Endodermal cell (in vitro differentiated cells): ENCODE data around the gene ST7. TPM values are rescaled to one million over a fixed set of nuclear protein-coding genes. Genes with fewer than 3 reads are reported as not detected.

Source experiments
- DNase-seq: peaks from one replicate; pipeline ENCODE4 v3.0.0-alpha.2; 2017
- H3K27ac ChIP-seq: 2 replicates; pipeline ENCODE4 v1.5.1; 2013; ENCODE audit warnings: mild to moderate bottlenecking, low read depth, low read length, moderate library complexity
- H3K27me3 ChIP-seq: 2 replicates; pipeline ENCODE4 v1.6.1; 2013; ENCODE audit warnings: mild to moderate bottlenecking, low read length, moderate library complexity; ENCODE audit not compliant: insufficient read depth, control insufficient read depth, poor library complexity, severe bottlenecking
- H3K36me3 ChIP-seq: 2 replicates; pipeline ENCODE4 v1.7.0; 2013; ENCODE audit warnings: mild to moderate bottlenecking, low read length, moderate library complexity; ENCODE audit not compliant: control insufficient read depth, insufficient read depth
- H3K4me1 ChIP-seq: one replicate; pipeline ENCODE4 v1.7.0; 2013; ENCODE audit warnings: low read length; ENCODE audit not compliant: control insufficient read depth, insufficient read depth
- H3K4me3 ChIP-seq: 2 replicates; pipeline ENCODE4 v1.5.1; 2013; ENCODE audit warnings: mild to moderate bottlenecking, low read length, moderate library complexity
- H3K9ac ChIP-seq: 2 replicates; pipeline ENCODE4 v1.6.1; 2013; ENCODE audit warnings: mild to moderate bottlenecking, low read length, moderate library complexity; ENCODE audit not compliant: poor library complexity, severe bottlenecking; ENCODE audit errors: extremely low read depth
- H3K9me3 ChIP-seq: 2 replicates; pipeline ENCODE4 v1.6.1; 2013; ENCODE audit warnings: mild to moderate bottlenecking, low read length, moderate library complexity; ENCODE audit not compliant: control insufficient read depth
- H3K27ac Mint-ChIP-seq: 2 replicates; pipeline ENCODE4 v1.8.0; 2020; ENCODE audit warnings: mixed read lengths
- H3K27me3 Mint-ChIP-seq: 2 replicates; pipeline ENCODE4 v1.8.0; 2021; ENCODE audit warnings: mild to moderate bottlenecking, mixed read lengths; ENCODE audit not compliant: insufficient read depth
- H3K36me3 Mint-ChIP-seq: 2 replicates; pipeline ENCODE4 v1.8.0; 2020; ENCODE audit warnings: low read depth, mixed read lengths
- H3K4me1 Mint-ChIP-seq: 2 replicates; pipeline ENCODE4 v1.8.0; 2020; ENCODE audit warnings: mixed read lengths
- H3K4me3 Mint-ChIP-seq: 2 replicates; pipeline ENCODE4 v1.8.0; 2020; ENCODE audit warnings: mild to moderate bottlenecking, moderate library complexity, mixed read lengths
- H3K9me3 Mint-ChIP-seq: 2 replicates; pipeline ENCODE4 v1.8.0; 2020; ENCODE audit warnings: mild to moderate bottlenecking, mixed read lengths
- WGBS, 2 experiments: methylation state at CpG; one replicate each; pipeline versions ENCODE4 v1.1.5 to v1.1.7; 2013; ENCODE audit warnings: missing lambda C conversion rate in 2 of 2, mixed read lengths in 1 of 2; ENCODE audit not compliant: insufficient coverage in 1 of 2, insufficient read length in 1 of 2; 5-methylcytosine and 5-hydroxymethylcytosine counted together
- total RNA-seq, 2 donors: library from RNA; stranded (reverse); fragmentation: NEBNext Ultra II Directional in 1 of 2; extraction: Animal tissue kit (Norgen Biotek cat#: 25700) in 1 of 2; gene quantifications; 2 replicates in 1 of 2; 3 replicates in 1 of 2; pipeline ENCODE4 v1.2.1, GENCODE V29; 2021
- TF ChIP-seq, protein P1 (sequence below): fragments of 200-600 bp; sonication (generic); conservative IDR thresholded peaks from 2 replicates; pipeline ENCODE4 v1.5.0; 2021; ENCODE audit warnings: antibody characterized with exemption, mild to moderate bottlenecking

Gene ST7
- total RNA-seq, 2 donors from 2014 or later, result 6.4 to 8.9 TPM

DNA sequence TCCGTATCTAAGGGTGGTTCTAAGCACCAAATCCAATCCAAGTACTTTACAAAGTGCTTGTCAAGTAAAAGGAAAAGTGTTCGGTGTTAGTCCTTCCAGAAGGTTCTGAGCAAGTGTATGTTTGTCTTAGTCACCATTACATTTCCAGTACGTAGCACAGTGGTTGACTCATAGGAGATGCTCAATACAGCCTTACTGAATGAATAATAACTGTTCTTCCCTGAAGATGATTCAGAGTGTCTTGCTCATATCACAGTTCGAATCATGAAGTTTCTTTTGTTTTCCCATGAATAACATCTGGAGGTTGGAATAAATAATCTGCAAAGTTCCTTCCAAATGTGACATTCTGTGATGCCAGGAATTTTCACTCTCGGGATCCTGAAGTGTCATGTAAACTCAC lies 316.1 kb downstream of the ST7 start:
- H3K9me3 Mint-ChIP-seq, result no peaks in the 10 kb centered on the region
- no peak overlapping the region for H3K9ac ChIP-seq
- no peak overlapping the region for H3K27ac Mint-ChIP-seq
- H3K4me1 ChIP-seq, result no peaks in the 10 kb centered on the region
- no peak overlapping the region for H3K4me3 ChIP-seq
- H3K4me3 Mint-ChIP-seq, result no peak overlapping the region
- H3K27me3 Mint-ChIP-seq, result no peaks in the 10 kb centered on the region
- TF ChIP-seq, protein P1, sequence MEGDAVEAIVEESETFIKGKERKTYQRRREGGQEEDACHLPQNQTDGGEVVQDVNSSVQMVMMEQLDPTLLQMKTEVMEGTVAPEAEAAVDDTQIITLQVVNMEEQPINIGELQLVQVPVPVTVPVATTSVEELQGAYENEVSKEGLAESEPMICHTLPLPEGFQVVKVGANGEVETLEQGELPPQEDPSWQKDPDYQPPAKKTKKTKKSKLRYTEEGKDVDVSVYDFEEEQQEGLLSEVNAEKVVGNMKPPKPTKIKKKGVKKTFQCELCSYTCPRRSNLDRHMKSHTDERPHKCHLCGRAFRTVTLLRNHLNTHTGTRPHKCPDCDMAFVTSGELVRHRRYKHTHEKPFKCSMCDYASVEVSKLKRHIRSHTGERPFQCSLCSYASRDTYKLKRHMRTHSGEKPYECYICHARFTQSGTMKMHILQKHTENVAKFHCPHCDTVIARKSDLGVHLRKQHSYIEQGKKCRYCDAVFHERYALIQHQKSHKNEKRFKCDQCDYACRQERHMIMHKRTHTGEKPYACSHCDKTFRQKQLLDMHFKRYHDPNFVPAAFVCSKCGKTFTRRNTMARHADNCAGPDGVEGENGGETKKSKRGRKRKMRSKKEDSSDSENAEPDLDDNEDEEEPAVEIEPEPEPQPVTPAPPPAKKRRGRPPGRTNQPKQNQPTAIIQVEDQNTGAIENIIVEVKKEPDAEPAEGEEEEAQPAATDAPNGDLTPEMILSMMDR, result no peak
- no peaks in the 10 kb centered on the region for H3K36me3 Mint-ChIP-seq
- H3K4me1 Mint-ChIP-seq, result no peaks in the 10 kb centered on the region
- H3K27ac ChIP-seq, result no peak overlapping the region
- DNase-seq, result no peak
- no peaks in the 10 kb centered on the region for H3K9me3 ChIP-seq
- 92% methylated on average over 4 to 5 of the region's 5 CpGs for WGBS, 2 experiments
- H3K36me3 ChIP-seq, result no peaks in the 10 kb centered on the region
- no peaks in the 10 kb centered on the region for H3K27me3 ChIP-seq

- no peak overlapping the region for H3K27ac Mint-ChIP-seq
- H3K4me1 Mint-ChIP-seq, result no peaks in the 10 kb centered on the region
These were observed 316.6 kb downstream of the ST7 start for GRCh38 chr7:117269886-117270285.

DNA sequence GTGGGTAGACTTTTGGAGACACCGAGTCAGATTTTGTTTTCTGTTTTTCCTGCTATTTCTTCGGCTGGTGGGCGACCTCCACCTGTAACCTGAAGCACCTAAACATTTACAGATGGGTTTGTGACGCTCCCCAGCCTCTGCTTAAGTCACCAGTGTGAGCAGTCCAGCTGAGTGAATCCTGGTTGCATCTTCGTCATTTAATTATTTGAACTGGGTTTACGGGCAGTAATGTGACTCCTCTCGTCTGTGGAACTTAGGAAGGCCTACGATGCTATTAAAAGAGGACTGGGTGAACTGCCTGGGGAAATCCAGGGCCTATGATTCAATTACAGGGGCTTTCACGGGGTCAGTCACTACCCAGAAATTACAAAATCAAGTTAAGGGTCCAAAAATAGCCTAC lies 317.1 kb downstream of the ST7 start:
- Histone ChIP-seq H3K9me3 (no peaks in the 10 kb centered on the region), H3K4me3 (no peak overlapping the region), H3K4me1 (no peaks in the 10 kb centered on the region), H3K9ac (no peak overlapping the region), H3K36me3 (no peaks in the 10 kb centered on the region), H3K27ac (no peak overlapping the region), H3K27me3 (no peaks in the 10 kb centered on the region)
- no peaks in the 10 kb centered on the region for H3K4me1 Mint-ChIP-seq
- H3K9me3 Mint-ChIP-seq, result no peaks in the 10 kb centered on the region
- no peaks in the 10 kb centered on the region for H3K27me3 Mint-ChIP-seq
- no peak overlapping the region for H3K27ac Mint-ChIP-seq
- no peak for DNase-seq
- H3K36me3 Mint-ChIP-seq, result no peaks in the 10 kb centered on the region
- no peak overlapping the region for H3K4me3 Mint-ChIP-seq
- TF ChIP-seq, protein P1, result no peak
- 88 to 89% methylated on average over 9 of the region's 9 CpGs for WGBS, 2 experiments

More at GRCh38 chr7:117269886-117270285, 316.6 kb downstream of the ST7 start:
- H3K9me3 ChIP-seq, result no peaks in the 10 kb centered on the region
- WGBS, 2 experiments, result 94% methylated on average over 3 of the region's 3 CpGs; no CpG with 5 or more reads in 1 of the 2 experiments
- TF ChIP-seq, protein P1, result no peak
- no peaks in the 10 kb centered on the region for H3K36me3 ChIP-seq
- Mint-ChIP-seq H3K36me3 (no peaks in the 10 kb centered on the region), H3K9me3 (no peaks in the 10 kb centered on the region), H3K4me3 (no peak overlapping the region), H3K27me3 (no peaks in the 10 kb centered on the region)
- H3K27ac ChIP-seq, result no peak overlapping the region
- no peak for DNase-seq
- H3K4me3 ChIP-seq, result no peak overlapping the region
- H3K9ac ChIP-seq, result no peak overlapping the region
- no peaks in the 10 kb centered on the region for H3K27me3 ChIP-seq
- H3K4me1 ChIP-seq, result no peaks in the 10 kb centered on the region
